Breast epithelium (tissue), 4 donors: ENCODE data around the gene RHOG. TPM values are rescaled to one million over a fixed set of nuclear protein-coding genes. Genes with fewer than 3 reads are reported as not detected.
A peak's percentile ranks its signal among the peaks of the same experiment; 100 is the strongest.

Experiments
- DNase-seq, 2 donors: peaks; one replicate each; pipeline ENCODE4 v3.0.0-alpha.2; 2019; ENCODE audit warnings: low spot score in 2 of 2
- H3K27ac ChIP-seq, 2 donors: fragments of 200-600 bp; sonication (generic) in 1 of 2; one replicate each; pipeline ENCODE4 v1.5.1; 2016 to 2019; ENCODE audit warnings: mild to moderate bottlenecking in 1 of 2
- H3K27me3 ChIP-seq, 2 donors: fragments of 200-600 bp; sonication (generic) in 1 of 2; one replicate each; pipeline versions ENCODE4 v1.5.1 to v1.6.0; 2017 to 2019; ENCODE audit warnings: control low read depth in 1 of 2, mild to moderate bottlenecking in 1 of 2
- H3K36me3 ChIP-seq: fragments of 200-600 bp; one replicate; pipeline ENCODE4 v1.5.1; 2019
- H3K4me1 ChIP-seq, 2 donors: fragments of 200-600 bp; sonication (generic); one replicate each; pipeline ENCODE4 v1.5.1; 2016 to 2019; ENCODE audit warnings: control low read depth in 1 of 2
- H3K4me3 ChIP-seq, 3 donors: fragments of 200-600 bp; sonication (generic); 1 replicate in 2 of 3; 2 replicates in 1 of 3; pipeline ENCODE4 v1.5.1; 2016 to 2019; ENCODE audit warnings: mild to moderate bottlenecking in 3 of 3, moderate library complexity in 2 of 3
- H3K9me3 ChIP-seq, 2 donors: fragments of 200-600 bp; sonication (generic) in 1 of 2; one replicate each; pipeline ENCODE4 v1.5.1; 2016 to 2019; ENCODE audit warnings: control low read depth in 1 of 2
- POLR2A ChIP-seq: fragments of 450-650 bp; IDR thresholded peaks from one replicate; pipeline ENCODE4 v1.6.1; 2016; ENCODE audit warnings: antibody characterized with exemption, mild to moderate bottlenecking, moderate library complexity
- POLR2AphosphoS5 ChIP-seq, 3 donors: sonication (generic); formaldehyde crosslinking; IDR thresholded peaks; one replicate each; pipeline ENCODE4 v1.6.1; 2017; ENCODE audit warnings: antibody characterized with exemption in 3 of 3
- intact Hi-C: fragments of 100-400 bp; cut with DNase I; formaldehyde crosslinking; loops from one replicate; pipeline ENCODE4 v1.15.1; 2023; ENCODE audit warnings: low total_unique reads
- total RNA-seq, 3 donors: library from RNA; depleted of rRNA; stranded (reverse); fragments of >200 nt; gene quantifications; one replicate each; pipeline ENCODE4 v1.1.0, GENCODE V29; 2016
- TF ChIP-seq, protein P1 (sequence below), 3 donors: fragments of 450-650 bp; IDR thresholded peaks; one replicate each; pipeline ENCODE4 v1.5.1; 2016 to 2017; ENCODE audit warnings: antibody characterized with exemption in 3 of 3, mild to moderate bottlenecking in 3 of 3, moderate library complexity in 3 of 3

RHOG gene
- total RNA-seq, 3 donors from 2014 or later = 37.0 to 68.2 (median 37.0) TPM

DNA sequence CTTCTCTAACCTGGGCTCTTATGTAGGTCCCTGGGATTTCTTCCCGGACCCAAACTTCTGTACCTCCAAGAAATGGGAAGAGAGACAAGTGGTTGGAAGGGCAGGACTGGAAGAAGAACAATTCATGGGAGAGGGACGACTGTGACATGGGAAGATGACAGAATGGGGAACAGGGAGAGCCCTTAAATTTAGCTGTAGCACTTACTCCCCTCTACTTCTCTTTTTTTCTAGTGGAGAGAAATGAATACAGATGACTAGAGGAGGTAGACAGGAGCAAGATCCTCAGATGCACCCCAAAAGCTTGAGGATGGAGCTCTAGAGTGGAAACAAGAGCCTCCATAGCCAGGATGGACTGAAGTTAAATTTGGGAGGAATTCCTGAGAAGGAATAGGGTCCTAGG is 2.3 kb downstream of the RHOG start:
- Histone ChIP-seq H3K4me1 (peaks cover 0 to 10% of the 10 kb centered on the region in 2 donors), H3K9me3 (no peaks in the 10 kb centered on the region), H3K36me3 (no peaks in the 10 kb centered on the region), H3K27me3 (no peaks in the 10 kb centered on the region), H3K27ac (peak overlapping the region in 1 of 2 donors; percentile 6), H3K4me3 (no peak overlapping the region)
- intact Hi-C loops = no loop called here
- TF ChIP-seq, protein P1, sequence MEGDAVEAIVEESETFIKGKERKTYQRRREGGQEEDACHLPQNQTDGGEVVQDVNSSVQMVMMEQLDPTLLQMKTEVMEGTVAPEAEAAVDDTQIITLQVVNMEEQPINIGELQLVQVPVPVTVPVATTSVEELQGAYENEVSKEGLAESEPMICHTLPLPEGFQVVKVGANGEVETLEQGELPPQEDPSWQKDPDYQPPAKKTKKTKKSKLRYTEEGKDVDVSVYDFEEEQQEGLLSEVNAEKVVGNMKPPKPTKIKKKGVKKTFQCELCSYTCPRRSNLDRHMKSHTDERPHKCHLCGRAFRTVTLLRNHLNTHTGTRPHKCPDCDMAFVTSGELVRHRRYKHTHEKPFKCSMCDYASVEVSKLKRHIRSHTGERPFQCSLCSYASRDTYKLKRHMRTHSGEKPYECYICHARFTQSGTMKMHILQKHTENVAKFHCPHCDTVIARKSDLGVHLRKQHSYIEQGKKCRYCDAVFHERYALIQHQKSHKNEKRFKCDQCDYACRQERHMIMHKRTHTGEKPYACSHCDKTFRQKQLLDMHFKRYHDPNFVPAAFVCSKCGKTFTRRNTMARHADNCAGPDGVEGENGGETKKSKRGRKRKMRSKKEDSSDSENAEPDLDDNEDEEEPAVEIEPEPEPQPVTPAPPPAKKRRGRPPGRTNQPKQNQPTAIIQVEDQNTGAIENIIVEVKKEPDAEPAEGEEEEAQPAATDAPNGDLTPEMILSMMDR (IDR thresholded peaks at IDR 0.05) = no peak
- TF ChIP-seq POLR2AphosphoS5 (IDR thresholded peaks at IDR 0.05) = no peak
- TF ChIP-seq POLR2A = no peak
- DNase-seq = no peak

DNA sequence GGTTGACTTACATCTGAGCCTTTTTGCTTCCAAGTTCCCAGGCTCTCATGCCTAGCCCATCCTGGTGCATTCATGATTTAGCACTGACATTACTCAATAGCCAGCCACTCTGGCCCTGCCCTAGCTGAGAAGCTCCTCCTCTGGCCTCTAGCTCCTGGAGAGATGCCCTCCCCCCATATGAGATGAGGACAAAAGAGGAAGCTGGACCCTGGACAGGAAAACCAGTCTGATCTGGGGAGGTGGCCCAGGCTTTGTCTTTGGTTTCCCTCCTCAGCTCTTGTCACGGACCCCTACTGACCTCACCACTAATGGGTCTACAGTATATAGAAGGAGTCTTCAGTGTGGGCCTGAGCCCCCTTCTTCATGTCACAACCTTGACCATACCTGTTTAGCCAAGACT is 3.0 kb downstream of the RHOG start:
- no peaks in the 10 kb centered on the region for H3K9me3 ChIP-seq
- peaks cover 0 to 10% of the 10 kb centered on the region in 2 donors for H3K4me1 ChIP-seq
- H3K36me3 ChIP-seq = no peaks in the 10 kb centered on the region
- H3K4me3 ChIP-seq = no peak overlapping the region
- peak overlapping the region in 1 of 2 donors; percentile 33 for H3K27ac ChIP-seq
- TF ChIP-seq POLR2A = no peak
- TF ChIP-seq POLR2AphosphoS5 (IDR thresholded peaks at IDR 0.05) = no peak
- TF ChIP-seq, protein P1 (IDR thresholded peaks at IDR 0.05) = no peak
- no peak for DNase-seq
- no peaks in the 10 kb centered on the region for H3K27me3 ChIP-seq
- intact Hi-C loops = no loop called here

DNA sequence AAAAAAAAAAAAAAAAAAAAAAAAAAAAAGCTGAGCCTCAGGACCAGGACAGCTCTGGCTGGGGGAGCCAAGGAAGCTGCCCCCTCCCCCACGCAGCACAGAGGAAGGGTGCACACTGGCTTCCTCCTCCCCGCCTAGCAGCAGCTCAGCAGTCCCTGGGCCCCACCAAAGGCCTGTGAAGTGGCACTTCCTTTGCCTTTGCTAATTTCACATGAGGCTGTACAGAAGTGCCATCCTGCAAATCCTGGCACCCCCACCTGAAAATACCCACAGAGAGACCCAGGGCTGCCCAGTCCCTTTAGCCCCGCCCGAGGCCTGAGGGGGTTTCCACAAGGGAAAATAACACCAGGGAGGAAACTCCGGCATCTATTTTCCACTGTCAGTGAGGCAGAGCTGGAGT is 3.9 kb downstream of the RHOG start:
- Histone ChIP-seq H3K27ac (peak overlapping the region in 1 of 2 donors; percentile 33), H3K27me3 (no peaks in the 10 kb centered on the region), H3K4me1 (peaks cover 0 to 10% of the 10 kb centered on the region in 2 donors), H3K9me3 (no peaks in the 10 kb centered on the region), H3K4me3 (no peak overlapping the region), H3K36me3 (no peaks in the 10 kb centered on the region)
- intact Hi-C loops = no loop called here
- DNase-seq = no peak
- TF ChIP-seq POLR2A (no peak), POLR2AphosphoS5 (IDR thresholded peaks at IDR 0.05) (no peak)
- TF ChIP-seq, protein P1 (IDR thresholded peaks at IDR 0.05) = no peak

DNA sequence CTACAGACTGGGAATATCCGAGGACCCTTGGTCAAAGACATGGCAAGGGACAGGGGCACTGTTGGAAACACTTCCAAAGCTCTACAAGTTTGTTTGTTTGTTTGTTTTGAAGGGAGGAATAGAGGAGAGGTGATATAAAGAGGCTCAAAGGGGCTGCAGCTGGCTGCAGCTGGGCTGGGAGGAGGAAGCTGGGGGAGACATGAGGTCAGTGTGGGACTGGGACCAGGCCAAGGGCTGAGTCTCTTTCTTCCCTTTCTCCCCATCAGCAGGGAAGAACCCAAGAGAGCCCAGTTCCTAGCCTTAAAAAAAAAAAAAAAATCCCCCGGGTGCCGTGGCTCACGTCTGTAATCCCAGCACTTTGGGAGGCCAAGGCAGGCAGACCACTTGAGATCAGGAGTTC is 5.0 kb downstream of the RHOG start:
- intact Hi-C loops = no loop called here
- no peaks in the 10 kb centered on the region for H3K27me3 ChIP-seq
- no peak for DNase-seq
- TF ChIP-seq POLR2A (no peak), POLR2AphosphoS5 (IDR thresholded peaks at IDR 0.05) (no peak)
- TF ChIP-seq, protein P1 (IDR thresholded peaks at IDR 0.05) = no peak
- no peaks in the 10 kb centered on the region for H3K9me3 ChIP-seq
- peaks cover 0 to 10% of the 10 kb centered on the region in 2 donors for H3K4me1 ChIP-seq
- no peak overlapping the region for H3K4me3 ChIP-seq
- no peaks in the 10 kb centered on the region for H3K36me3 ChIP-seq
- peak overlapping the region in 1 of 2 donors; percentile 20 for H3K27ac ChIP-seq

DNA sequence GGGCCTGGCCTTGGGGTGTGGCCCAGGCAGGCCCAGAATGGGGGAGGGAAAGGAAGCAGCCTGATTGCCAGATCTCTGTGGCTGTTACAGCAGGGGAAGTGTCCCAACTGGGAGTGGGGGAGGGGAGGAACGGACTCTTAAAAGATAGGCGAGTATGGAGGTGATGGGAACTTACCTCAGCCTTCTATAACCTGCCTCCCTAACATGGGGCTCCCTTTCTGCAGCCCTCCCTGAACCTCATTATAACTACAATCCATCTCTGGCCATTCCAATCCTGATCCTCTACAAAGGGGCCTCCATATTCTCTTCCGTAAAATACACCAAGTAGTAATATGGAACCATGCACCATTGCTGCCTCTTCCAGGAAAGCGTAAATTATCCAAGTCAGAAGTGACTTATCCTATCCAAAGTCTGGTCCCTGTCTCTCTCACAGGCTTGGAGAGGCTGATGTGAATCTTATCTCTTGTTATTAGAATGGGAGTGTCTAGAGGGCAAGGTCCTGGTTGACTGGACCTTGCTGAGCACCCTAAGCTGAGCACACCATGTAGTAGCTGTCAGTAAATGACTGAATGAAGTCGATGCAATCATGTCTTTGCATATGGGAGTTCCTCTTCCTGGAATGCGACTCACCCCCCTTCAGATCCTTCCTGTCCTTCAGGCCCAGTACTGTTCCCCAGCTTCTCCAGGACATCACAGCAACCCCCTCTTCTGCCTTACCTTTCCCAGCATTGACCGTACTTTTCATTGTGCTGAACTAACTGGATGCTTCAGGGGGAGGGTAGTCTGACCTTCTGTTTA is 5.9 kb downstream of the RHOG start:
- intact Hi-C loops = no loop called here

More for the DNA sequence above, 5.9 kb downstream of the RHOG start:
- no peaks in the 10 kb centered on the region for H3K9me3 ChIP-seq
- no peak for DNase-seq
- peak overlapping the region in 1 of 2 donors; percentile 20 for H3K27ac ChIP-seq
- H3K36me3 ChIP-seq = no peaks in the 10 kb centered on the region
- H3K4me1 ChIP-seq = peaks cover 0 to 7% of the 10 kb centered on the region in 2 donors
- H3K4me3 ChIP-seq = no peak overlapping the region
- no peak for TF ChIP-seq POLR2A
- TF ChIP-seq, protein P1 (IDR thresholded peaks at IDR 0.05) = no peak
- TF ChIP-seq POLR2AphosphoS5 (IDR thresholded peaks at IDR 0.05) = no peak
- no peaks in the 10 kb centered on the region for H3K27me3 ChIP-seq
